Measurements from ENCODE around the gene ZNF518A. TPM values are rescaled to one million over a fixed set of nuclear protein-coding genes. Genes with fewer than 3 reads are reported as not detected.

Gene ZNF518A
- total and polyA plus RNA-seq, 8 donors: 2.8 to 57.5 (median 9.6) TPM

DNA sequence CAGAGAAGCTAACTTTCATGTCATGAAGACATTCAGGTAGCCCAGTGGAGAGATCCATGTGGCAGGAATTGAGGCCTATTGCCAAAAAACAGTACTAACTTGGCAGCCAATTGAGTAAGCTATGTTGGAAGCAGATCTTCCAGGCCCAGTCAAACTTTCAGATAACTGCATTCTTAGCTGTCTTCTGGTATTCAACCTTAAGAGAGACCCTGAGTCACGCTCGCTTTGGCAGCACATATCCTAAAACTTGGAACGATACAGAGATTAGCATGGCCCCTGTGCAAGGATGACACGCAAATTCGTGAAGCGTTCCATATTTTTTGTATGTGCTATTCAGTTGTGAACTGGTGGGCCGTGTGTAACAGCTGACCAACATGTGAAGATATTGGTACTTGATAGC is 17.6 kb upstream of the ZNF518A start:
- Histone ChIP-seq H3K27ac (no peak overlapping the region), H3K36me3 (no peaks in the 10 kb centered on the region), H3K4me3 (no peak overlapping the region), H3K4me1 (no peaks in the 10 kb centered on the region), H3K9me3 (peaks cover 0 to 11% (median 3%) of the 10 kb centered on the region in 4 donors), H3K27me3 (peaks cover 0 to 87% (median 11%) of the 10 kb centered on the region in 3 donors)
- DNase-seq: no peak
- intact Hi-C loops (cut with DNase I; ENCODE audit: low total_unique reads): no loop called here
- 90 to 97% (median 95%) methylated on average over 7 of the region's 7 CpGs for WGBS, 5 donors
- no peak for TF ChIP-seq POLR2AphosphoS5 (IDR thresholded peaks at IDR 0.05)
- TF ChIP-seq EP300 (IDR thresholded peaks at IDR 0.05): no peak
- TF ChIP-seq POLR2A (IDR thresholded peaks at IDR 0.05): no peak
- TF ChIP-seq, protein P1, sequence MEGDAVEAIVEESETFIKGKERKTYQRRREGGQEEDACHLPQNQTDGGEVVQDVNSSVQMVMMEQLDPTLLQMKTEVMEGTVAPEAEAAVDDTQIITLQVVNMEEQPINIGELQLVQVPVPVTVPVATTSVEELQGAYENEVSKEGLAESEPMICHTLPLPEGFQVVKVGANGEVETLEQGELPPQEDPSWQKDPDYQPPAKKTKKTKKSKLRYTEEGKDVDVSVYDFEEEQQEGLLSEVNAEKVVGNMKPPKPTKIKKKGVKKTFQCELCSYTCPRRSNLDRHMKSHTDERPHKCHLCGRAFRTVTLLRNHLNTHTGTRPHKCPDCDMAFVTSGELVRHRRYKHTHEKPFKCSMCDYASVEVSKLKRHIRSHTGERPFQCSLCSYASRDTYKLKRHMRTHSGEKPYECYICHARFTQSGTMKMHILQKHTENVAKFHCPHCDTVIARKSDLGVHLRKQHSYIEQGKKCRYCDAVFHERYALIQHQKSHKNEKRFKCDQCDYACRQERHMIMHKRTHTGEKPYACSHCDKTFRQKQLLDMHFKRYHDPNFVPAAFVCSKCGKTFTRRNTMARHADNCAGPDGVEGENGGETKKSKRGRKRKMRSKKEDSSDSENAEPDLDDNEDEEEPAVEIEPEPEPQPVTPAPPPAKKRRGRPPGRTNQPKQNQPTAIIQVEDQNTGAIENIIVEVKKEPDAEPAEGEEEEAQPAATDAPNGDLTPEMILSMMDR (IDR thresholded peaks at IDR 0.05): no peak

DNA sequence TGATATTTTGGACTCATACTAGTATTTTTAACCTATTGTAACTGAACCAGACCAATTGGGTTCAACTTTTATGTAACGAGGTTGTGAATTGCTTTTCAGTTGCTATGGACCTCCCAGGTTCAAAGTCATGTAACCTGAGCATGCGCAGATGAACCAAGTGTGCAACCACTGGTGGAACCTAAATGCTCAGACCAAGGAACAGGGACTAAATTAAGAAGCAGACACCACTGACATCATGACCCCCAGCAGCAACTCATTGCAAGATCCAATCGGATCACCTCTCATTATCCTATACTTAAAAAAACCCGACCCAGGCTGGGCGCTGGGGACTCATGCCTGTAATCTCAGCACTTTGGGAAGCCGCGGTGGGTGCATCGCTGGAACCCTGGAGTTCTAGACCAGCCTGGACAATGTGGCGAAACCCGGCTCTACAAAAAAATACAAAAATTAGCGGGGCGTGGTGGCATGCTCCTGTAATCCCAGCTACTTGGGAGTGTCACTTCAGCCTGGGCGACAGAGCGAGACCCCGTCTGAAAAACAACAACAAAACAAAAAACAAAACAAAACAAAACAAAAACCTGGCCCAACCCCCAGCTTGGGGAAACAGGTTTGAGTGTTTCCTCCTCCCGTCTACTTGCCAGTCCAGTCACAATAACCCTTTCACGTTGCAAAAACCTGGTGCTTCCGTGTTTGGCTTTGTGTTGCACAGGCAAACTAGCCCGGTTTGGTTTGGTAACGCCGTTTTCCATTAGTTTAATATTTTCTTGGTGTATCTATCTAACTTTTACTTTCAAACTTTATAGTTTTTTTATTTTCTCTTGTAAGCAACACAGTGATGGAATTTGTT is 11.3 kb upstream of the ZNF518A start:
- DNase-seq: no peak
- no peak overlapping the region for H3K27ac ChIP-seq
- no peaks in the 10 kb centered on the region for H3K4me1 ChIP-seq
- H3K9me3 ChIP-seq: no peaks in the 10 kb centered on the region
- no peak overlapping the region for H3K4me3 ChIP-seq
- peaks cover 2 to 61% (median 13%) of the 10 kb centered on the region in 3 donors for H3K27me3 ChIP-seq
- TF ChIP-seq EP300 (IDR thresholded peaks at IDR 0.05) (no peak), POLR2A (IDR thresholded peaks at IDR 0.05) (no peak), POLR2AphosphoS5 (IDR thresholded peaks at IDR 0.05) (no peak)
- TF ChIP-seq, protein P1 (IDR thresholded peaks at IDR 0.05): no peak
- intact Hi-C loops (cut with DNase I; ENCODE audit: low total_unique reads): no loop called here
- WGBS, 5 donors: 82 to 89% (median 86%) methylated on average over 21 of the region's 21 CpGs
- H3K36me3 ChIP-seq: no peaks in the 10 kb centered on the region

DNA sequence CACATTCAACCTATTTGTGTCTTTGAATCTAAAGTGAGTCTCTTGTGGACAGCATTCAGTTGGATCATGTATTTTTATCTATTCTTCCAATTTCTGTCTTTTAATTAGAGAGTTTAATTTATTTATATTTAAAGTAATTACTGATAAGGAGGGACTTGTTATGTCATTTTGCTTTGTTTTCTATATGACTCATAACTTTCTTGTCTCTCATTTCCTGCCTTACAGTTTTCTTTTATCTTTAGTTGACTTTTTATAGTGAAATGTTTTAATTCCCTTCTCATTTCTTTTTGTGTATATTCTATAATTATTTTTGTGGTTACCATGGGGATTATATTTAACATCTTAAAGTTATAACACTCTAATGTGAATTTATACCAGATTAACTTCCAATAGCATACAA is 7.3 kb upstream of the ZNF518A start:
- intact Hi-C loops (cut with DNase I; ENCODE audit: low total_unique reads): no loop called here
- Histone ChIP-seq H3K27me3 (peaks cover 2 to 64% (median 19%) of the 10 kb centered on the region in 3 donors), H3K36me3 (no peaks in the 10 kb centered on the region), H3K9me3 (no peaks in the 10 kb centered on the region), H3K4me3 (no peak overlapping the region), H3K27ac (no peak overlapping the region), H3K4me1 (peaks cover 0 to 9% (median 0%) of the 10 kb centered on the region in 4 donors)
- DNase-seq: no peak
- no peak for TF ChIP-seq EP300 (IDR thresholded peaks at IDR 0.05)
- TF ChIP-seq, protein P1 (IDR thresholded peaks at IDR 0.05): no peak
- no peak for TF ChIP-seq POLR2A (IDR thresholded peaks at IDR 0.05)
- no peak for TF ChIP-seq POLR2AphosphoS5 (IDR thresholded peaks at IDR 0.05)

DNA sequence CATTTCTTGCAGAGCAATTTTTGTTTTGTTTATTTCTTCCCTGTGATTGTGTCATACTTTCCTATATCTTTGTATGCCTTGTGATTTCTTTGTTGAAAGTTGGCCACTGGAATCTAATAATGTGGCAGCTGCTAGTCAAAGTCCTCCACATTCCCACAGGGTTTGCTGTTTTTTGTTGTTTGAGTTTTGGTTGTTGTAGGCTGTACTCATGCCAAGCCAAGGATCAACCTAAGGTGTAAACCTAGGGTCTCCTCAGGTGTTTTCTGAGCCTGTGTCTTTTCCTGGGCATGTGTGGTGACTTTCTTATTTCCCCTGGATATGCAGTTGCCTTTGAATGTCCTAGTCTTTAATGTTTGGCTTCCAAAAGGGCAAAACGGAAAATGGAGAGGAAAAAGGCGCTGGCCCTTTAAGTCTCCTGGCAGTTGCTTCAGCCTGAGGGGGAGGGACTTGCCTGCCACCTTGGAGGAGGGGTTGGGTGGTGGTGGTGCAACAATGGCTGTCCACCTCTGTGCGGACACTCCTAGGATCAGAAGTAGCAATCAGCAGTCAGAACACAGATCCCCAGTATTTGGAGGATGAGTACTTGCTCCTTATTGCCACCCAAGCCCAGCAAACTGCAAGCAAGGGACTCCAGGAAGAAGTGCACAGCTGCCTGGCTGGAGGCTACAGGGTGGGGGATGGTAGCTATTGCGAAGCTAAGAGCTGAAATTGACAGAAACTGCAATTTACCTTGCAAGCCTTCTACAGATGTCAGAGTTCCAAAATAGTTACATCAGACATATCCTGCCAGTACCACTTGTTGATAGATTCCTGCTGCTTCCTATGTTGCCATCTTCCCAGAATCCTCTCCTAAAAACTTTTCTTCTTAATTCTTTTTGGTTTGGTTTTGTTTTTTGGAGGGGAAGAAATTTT is 5.6 kb upstream of the ZNF518A start:
- intact Hi-C loops (cut with DNase I; ENCODE audit: low total_unique reads): loop anchor here (5.0 kb wide), 1 partner anchor 32 kb away; no protein-coding TSS in a partner anchor
- WGBS, 5 donors: 19 to 29% (median 24%) methylated on average over 4 of the region's 4 CpGs
- TF ChIP-seq EP300 (IDR thresholded peaks at IDR 0.05): no peak
- no peaks in the 10 kb centered on the region for H3K36me3 ChIP-seq
- peak overlapping the region in 4 of 5 donors; percentile 38 to 75 (median 52) for H3K27ac ChIP-seq
- peak; percentile 51 to 82 for DNase-seq
- H3K4me3 ChIP-seq: peak overlapping the region; percentile 13 to 30 (median 21)
- H3K27me3 ChIP-seq: peaks cover 2 to 66% (median 12%) of the 10 kb centered on the region in 3 donors
- no peaks in the 10 kb centered on the region for H3K9me3 ChIP-seq
- peaks cover 0 to 13% (median 4%) of the 10 kb centered on the region in 4 donors for H3K4me1 ChIP-seq

All from stomach (tissue), 9 donors.